CD4-positive, alpha-beta T cell treated with Interleukin-6 for 4 hours (primary cell): Measurements from ENCODE around the gene INPP4A.

Experiments used
- DNase-seq: peaks from one replicate; pipeline ENCODE4 v3.0.0-alpha.2; 2020; ENCODE audit warnings: mixed read lengths

Gene INPP4A

DNA sequence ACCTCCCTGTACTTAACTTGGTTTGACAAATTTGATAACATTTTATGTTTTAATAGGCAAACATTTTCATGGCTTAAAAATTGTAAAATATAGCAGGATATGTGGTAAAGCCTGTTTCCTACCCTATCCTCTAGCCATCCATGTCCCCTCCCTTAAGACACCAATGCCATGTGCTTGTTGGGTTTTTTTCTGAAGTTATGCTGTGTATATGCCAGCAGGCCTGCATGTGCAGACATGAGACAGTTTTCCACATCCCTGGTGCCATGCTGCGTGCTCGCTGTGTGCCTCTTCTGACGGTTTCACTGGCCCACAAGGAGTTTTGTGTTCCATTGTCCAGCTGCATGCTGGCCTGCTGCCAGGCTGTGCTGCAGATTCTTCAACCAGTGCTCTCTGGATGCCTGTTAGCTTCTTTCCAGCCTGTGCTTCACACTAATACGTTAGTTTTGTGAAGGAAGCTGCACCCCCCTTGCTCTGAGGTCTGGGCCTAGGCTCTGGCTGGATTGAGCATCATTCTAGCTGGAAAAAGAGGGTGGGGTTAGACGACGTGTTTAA lies 16.9 kb downstream of the INPP4A start:
- no peak for DNase-seq

DNA sequence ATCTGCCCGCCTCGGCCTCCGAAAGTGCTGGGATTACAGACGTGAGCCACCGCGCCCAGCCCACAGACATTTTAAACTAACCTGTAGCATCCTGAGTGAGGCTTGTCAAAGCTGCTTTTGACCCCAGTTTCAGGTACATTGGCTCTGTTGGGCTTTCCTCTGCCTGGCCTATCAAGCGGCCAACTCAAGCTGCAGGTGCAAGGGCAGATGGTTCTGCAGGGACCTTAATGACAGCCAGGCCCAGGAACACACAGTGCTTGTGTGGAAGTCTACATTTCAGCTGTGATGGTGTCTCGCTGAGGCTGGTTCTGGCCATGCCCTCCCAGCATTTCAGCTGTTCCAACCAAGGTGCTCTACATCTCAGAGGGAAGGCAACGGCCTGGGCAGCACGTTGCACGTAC lies 18.4 kb downstream of the INPP4A start:
- DNase-seq: no peak

DNA sequence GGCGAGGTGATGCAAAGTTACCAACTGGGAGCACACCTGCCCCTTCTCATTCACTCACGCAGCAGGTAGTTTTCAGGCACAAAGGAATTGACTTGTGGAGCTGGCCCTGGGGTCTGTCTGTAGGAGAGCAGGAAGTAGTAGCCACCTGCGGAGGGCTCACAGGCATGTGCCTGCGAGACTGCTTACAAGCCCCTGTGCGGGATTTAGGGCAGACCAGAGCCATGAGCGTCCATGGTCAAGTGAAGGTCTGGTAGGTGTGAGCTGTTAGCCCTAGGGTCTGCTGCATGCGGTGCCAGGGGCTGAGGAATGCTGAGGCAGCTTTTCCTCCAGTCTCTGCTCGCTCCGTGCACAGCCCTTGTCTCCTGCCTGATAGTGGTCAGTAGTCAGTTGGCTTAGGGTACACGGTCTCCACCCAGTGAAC lies 18.9 kb downstream of the INPP4A start:
- DNase-seq: no peak

DNA sequence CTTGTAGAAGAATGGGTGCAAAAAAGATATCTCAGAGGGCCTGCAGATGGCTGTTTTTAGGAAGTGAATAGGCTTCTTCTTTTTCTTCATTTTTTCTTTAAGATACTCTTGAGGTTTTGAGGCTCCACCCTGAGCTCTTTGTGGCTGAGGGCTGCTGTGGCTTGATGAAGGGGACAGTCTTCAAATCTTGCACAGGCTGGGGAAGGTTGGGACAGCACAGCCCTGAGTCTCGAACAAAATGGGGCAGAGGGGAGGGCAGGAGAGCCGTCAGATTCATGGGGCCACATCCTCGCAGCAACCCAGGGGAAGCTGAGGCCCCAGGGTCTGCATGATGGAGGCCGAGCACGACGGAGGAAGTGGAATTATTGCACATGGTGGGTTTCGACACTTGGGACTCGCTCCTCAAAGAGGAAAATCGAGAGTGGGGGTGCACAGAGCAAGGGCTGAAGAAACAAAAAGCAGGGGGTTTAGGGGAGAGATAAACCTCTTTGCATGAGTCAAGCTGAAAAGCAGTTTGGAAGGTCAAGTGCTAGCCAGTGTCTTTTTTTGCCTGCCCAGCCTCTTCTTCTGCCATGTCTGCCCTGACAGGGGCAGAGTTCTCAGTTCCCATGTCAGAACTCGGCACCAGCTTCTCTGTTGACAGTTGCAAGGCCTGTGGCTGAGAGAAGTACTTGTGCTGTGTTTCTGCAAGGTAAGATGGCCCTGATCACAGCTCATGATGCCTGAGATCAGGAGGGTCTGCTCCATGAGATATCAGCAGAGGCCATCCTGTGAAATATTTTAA lies 19.5 kb downstream of the INPP4A start:
- DNase-seq: peak; percentile 64

DNA sequence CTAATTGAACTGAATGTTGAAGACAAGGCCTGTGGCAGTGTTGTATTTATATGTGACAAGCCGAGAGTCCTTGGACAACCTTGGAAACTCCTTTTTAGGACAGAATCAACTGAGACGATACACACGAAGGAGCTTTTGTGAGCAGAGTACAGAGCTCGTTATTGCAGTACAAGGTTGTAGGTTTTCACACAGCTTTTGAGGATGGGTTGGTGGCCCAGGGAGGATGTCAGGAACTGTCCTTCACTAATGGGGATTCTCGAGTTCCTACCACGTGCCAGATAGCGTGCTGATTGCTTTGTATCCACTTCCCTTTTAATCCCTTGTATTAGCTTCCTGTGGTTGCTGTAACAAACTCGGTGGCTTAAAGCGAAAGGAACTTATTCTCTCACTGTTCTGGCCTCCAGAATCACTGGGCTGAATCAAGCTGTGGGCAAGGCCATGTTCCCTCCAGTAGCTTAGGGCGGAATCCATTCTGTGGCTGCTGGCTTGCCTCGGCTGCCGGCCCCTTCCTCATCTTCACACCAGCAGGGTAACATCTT lies 20.2 kb downstream of the INPP4A start:
- DNase-seq: peak; percentile 49

DNA sequence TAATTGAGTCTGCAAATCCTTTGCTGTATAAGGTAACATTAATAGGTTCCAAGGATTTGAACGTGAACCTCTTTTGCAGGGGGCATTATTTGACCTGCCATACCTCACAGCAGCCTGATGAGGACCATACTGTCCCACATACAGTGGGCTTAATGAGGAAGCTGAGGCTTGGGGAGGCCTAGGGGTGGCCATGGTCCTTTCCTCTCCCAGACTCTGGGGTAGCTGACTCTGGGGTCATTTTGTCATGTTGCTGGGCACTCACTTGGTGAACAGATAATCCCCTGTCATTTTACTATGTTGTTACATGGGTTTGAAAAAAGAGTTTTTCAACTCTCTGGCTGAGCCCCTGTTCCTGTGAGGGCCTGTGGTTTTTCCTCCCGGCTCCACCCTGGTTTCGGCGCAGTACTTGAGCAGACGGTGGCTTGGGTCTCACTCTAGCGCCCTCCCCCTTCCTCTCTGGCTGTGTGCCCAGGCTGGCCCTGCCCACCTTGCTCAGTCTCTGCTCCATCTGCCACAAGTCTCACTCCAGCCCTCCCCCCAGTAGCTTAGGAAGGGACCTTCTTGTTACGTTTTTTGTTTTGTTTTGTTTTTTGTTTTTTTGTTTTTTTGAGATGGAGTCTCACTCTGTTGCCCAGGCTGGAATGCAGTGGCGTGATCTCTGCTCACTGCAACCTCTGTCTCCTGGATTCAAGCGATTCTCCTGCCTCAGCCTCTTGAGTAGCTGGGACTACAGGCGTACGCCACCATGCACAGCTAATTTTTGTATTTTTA lies 21.0 kb downstream of the INPP4A start:
- DNase-seq: peak; percentile 94

DNA sequence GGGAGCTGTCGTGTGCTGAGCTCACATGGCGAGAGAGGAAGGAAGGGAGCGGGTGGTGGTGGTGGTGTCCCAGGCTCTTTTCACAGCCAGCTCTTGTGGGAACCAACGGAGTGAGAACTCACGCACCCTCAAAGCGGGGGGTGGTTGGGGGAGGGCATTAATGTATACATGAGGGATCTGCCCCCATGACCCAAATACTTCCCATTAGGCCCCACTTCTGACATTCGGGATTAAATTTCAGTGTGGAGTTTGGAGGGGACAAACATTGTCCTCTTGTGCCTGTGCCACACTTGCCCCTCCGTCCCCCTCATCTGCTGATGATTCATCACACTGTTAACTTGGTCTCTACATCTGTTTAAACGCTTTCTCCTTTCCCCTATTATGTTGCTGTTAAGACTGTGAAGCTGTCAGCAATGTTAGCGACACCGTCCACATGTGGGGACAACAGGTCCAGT lies 22.5 kb downstream of the INPP4A start:
- DNase-seq: peak; percentile 47

DNA sequence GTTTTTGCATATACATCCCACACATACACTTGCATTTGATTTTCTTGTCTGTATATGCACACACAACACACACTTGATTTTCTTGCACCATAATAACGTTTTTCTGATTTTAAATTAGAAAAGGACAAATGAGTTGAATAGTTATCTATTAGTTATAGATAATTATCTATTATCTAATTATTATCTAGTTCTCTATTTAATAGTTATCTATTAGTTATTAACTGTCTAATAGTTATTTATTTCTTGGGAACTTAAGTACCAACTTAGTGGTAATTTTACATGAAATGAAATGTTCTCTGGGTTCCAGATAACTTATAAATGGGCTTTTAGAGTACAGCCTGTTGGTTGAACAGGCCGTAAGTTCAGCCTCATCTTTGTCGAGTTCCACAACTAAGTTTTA lies 23.0 kb downstream of the INPP4A start:
- DNase-seq: no peak

DNA sequence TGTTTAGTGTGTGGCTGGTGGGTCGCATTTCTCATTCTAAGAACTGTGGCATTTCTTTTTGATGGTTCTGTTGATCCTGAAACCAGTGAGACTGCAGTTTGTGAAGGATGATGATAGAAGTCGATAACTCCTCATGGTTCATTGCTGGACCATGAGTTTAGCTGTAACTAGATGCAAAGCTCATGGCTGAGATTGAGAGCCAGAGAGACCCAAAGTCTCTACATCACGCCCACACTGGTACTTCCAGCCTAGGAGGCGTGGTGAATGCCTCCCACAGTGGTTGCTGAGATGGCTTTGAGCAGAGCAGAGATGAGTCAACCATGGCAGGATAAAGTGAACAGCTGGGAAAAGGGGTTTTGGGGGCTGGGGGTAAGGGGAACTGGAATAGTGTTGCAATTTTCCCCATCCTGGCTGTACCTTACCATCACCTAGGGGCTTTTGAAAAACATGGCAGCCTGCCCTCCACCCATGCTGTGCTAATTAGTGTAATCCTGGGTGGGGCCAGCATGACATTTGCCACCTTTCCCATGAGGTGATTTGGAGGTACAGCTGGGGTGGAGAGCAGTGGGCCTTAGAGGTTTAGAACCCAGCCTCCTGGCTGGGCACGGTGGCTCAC lies 24.1 kb downstream of the INPP4A start:
- DNase-seq: peak; percentile 59

DNA sequence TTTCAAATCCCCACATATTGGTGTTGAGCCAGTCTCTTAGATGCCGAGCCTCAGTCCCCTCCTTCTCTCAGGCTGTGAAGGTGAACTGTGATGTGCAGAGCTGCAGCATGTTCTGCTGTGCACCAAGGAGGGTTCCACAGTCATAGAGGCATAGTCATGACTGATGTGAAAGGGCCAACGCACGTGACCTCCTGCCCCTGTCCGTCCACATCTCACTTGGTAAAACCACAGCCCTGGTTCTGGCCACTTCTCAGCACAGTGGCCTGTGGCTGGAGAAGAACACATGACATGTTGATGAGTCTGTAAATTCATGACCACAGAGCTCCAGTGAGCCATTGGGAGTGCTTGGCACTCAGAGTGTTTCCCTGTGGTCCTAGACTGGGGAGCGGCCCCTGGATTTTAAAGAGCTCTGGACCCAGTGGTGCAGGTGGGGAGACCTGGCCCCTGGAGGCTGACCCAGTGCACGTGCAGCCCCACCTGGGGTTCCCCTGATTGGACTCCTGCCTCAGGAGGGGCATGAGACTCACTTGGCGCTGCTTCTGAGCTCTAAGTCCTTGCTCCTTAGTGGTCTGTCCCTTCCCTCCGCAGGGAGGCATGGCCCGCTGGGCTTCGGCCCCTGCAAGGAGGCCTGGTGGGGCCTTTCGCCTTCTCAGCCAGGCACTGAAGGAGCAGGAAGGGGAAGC lies 25.3 kb downstream of the INPP4A start:
- DNase-seq: no peak

DNA sequence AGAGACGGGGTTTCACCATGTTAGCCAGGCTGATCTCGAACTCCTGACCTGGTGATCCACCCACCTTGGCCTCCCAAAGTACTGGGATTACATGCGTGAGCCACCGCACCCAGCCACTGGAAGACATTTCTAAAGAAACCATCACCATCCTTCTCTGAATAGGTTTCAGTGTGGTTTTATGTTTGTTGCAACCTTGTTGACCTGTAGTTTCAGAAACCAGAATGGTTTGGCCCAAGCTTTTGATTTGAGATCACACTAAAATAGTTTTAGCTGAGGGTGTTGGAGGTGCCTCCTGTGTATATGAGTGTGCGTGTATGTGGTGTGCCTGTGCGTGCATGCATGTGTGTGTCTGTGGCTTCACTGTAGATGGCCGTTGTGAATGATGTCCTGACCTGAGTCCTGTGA lies 26.2 kb downstream of the INPP4A start:
- DNase-seq: no peak

DNA sequence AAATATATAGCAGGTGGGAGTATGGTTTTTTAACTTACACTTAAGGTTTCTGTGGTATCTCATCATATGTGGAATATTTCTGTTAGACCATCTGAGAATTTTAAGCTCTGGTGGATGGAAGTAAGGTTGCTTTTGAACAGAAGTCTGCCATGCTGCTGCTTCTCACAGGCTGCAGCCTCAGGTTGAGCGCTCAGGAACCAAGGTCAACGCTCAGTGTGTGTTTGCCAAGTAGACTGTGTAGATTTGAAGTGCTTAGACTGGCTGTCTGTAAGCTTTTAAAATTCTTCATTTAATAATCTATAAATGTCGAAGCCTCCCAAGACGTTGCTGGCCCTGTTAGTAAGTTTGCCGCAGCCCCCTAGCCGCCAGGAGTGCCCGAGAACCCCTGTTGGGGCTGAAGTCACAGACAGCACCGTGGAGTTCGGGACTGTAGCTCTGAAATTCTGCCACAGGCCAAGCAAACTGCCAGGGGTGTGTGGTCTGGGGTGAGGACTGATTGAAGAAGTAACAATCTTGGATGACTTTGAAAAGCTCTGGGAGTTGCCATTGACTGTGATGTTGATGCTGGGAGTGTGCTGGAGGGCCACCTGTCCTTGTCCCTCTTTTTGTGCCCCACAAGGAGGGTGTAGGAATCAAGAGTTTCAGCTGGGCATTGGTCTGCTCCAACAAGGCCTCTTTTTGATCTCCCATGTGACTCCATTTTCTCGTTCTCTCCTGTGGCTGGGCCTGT lies 26.9 kb downstream of the INPP4A start:
- DNase-seq: no peak

DNA sequence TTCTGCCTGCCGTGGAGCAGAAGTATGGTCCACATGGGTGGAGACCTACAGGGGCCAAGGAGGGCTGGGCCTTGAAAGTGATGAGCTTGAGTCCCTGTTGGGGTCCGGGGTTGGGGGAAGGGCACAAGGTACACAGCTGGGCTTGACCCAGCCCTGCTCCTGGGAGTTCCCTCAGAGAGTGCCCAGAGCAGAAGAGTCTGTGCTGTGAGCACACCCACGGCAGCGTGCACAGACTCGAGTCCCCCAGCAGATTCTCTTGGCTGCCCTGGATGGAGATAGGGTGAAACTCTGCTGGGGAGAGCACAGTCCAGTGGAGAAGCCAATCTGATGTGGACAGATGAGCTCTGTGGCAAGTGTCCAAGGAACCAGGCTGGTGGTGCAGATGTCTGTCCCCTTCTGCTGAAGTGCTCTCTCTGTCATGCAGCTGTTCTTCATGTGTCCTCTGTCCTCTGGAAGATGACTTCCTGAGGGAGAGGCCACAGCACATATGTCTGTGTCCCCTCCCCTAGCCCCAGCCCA lies 27.5 kb downstream of the INPP4A start:
- no peak for DNase-seq

DNA sequence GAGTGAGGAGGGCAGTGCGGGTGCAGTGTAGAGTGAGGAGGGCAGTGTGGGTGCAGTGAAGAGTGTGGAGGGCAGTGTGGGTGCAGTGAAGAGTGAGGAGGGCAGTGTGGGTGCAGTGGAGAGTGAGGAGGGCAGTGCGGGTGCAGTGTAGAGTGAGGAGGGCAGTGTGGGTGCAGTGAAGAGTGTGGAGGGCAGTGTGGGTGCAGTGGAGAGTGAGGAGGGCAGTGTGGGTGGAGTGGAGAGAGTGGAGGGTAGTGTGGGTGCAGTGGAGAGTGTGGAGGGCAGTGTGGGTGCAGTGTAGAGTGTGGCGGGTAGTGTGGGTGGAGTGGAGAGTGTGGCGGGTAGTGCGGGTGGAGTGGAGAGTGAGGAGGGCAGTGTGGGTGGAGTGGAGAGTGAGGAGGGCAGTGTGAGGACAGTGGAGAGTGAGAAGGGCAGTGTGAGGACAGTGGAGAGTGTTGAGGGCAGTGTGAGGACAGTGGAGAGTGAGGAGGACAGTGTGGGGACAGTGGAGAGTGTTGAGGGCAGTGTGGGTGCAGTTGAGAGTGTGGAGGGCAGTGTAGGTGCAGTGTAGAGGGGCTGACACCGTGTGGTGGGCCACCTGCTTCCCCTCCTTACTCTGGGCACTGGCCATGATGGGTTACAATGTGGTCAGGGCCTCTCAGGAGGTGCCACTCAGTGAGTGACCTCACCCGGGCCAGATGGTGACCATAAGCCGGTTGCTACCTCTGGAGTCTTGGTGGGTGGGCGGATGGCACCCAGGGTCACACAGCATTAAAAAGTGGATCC lies 28.5 kb downstream of the INPP4A start:
- DNase-seq: no peak

DNA sequence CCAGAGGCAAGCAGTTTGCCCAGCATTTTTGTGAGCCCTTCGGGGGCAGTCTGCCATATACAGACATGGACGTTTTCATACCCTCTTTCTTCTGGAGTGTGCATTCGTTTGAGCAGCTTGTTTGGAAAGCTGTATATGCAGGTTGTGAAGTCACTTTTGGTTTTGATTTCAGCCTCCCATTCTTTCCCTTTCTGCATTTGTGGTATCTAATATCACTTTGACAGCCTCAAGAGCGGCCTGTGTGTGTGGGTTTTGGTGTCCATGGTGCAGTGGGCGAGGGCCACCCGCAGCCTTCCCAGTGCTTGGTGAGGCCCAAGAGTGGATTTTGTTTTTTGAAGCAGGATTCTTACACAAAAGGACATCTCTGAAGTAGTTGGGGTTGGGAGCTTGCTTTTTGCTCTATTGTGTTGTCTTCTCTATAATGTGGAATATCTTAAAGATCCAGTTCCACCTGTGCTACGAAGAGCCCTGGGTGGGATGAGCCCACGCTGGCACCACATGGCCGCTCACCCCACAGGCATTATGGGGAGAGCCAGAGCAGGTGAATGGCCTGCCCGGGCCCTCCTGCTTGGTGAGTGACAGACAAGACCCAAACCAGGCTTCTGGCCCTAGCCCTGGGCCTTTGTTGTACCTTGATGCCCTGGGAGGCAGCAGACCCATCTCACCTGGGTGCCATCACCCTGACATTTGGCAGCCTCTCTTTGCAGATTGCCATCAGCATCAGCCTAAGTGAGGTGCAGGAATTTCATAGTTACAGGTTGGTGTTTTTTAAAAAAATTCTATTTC lies 29.5 kb downstream of the INPP4A start:
- peak; percentile 21 for DNase-seq

DNA sequence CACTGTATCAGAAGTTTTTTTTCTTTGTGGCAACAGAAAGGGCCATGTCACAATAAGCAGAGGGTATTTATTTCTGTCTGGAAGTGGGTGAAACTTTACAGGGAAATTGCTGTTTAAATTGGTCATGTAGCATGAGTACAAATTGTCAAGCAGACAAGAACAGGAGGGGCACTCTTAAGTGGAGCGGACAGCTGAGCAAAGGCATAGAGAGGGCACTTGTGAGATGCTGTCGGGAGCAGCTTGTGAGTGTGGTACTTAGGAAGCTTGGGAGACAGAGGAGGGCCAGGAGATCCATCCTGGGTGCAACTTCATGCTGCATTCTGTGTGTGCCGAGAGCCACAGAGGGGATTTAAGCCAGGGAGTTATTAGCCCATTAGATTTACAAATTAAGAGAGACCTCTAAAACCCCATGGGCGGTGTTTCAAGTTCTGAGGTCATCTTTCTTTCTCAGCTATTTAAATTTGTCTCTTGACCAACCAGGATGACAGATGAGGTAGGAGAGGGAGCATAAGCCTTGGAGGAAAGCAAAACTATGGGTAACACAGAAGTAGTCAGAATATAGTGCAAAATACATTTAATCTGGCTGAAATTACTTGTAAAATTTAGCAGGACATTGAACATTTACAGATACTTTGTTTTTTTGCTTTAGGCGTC lies 30.4 kb downstream of the INPP4A start:
- no peak for DNase-seq

DNA sequence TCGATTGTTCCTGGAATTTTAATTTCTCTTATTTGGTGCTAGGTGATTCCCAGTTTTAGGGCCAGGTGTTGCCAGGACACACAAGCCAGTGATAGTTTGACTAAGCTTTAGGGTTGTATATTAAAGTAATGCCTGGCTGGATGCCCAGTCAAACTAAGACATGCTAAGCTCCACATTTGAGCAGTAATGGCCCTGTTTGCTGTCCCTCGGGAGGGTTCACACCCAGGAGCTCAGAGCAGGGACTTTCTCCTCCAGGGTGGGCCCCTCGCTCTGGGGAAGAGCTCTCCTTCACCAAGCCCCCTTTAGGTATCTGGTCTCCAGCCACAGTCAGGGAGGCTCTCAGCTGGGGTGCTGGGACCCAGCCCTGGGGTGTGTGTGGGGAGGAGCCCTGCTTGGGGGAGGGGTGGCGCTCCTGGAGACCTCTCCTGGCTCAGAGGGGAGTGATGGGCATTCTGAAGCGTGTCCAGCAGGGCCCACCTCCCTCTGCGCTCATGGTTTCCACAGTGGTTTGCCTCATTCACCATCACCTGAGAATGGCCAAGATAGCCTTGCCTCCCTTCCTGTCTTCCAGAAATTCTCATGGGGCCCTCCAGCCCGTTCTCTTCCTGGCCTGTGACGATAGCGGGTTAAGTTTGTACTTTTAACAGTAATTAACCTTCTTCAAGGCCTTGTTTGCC lies 31.7 kb downstream of the INPP4A start:
- DNase-seq: no peak

DNA sequence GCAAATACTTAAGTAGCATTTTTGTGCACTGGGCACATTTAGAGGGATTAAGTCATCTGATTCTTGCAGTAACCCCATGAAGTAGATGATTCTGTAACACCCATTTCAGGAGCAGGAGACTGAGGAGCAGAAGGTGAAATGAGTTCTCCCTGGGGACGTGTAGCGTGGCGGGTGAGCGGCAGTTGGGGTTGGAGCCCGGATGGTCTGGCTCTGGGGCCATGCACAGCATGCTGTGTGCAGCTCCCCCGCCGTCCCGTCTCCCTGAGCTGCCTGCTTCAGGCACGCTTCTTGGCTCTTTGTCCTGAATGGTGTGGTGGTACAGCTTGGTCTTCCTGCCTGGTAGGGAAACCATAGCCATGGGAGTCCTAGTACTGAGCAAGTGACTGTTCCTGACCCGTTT lies 32.4 kb downstream of the INPP4A start:
- DNase-seq: no peak

DNA sequence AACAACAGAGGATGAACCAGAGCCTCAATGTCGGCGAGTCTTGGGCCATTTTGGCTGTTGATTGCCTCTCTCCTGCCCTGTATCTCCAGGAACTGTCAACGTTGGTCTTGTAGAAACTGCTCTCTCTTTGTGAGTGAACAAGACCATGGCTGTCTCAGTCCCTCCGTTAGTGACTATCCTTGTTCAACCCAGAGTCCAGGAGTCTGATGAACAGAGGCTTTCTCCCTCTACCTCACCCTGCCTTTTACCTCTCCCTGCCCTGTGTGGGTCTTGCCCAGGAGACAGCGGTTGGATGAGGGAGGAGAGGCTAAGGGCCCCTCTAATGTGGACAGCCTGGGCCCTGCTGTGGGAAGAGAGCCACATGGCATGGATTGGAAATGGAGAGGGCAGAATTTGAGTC lies 32.8 kb downstream of the INPP4A start:
- no peak for DNase-seq
